ENCODE data around the gene CRYGB. TPM values are rescaled to one million over a fixed set of nuclear protein-coding genes. Genes with fewer than 3 reads are reported as not detected.

Gene CRYGB
- total and polyA plus RNA-seq, 2 of the 4 experiments (the other 2 are of a cell fraction), result not detected

GRCh38 chr2:208172125-208172524 lies 26.2 kb upstream of the CRYGB start:
- in situ Hi-C loops (cut with MboI; ENCODE audit: low sequenced_read_pairs), result no loop called here

More at GRCh38 chr2:208172125-208172524, 26.2 kb upstream of the CRYGB start:
- Histone ChIP-seq H2AK9ac (replicated peaks; ENCODE audit: low read depth, low read length, poor library complexity) (no peak overlapping the region), H3K4me2 (ENCODE audit: low read depth, low read length) (no peak overlapping the region), H3K9me1 (ENCODE audit: insufficient read depth, low read length) (no peaks in the 10 kb centered on the region), H3K18ac (ENCODE audit: low read depth, low read length) (no peak overlapping the region), H3K9ac (ENCODE audit: low read depth, low read length) (no peak overlapping the region), H2AFZ (replicated peaks; ENCODE audit: low read length, poor library complexity) (no peak overlapping the region), H2BK15ac (ENCODE audit: low read depth, low read length) (no peak overlapping the region), H4K5ac (ENCODE audit: low read depth, low read length) (no peak overlapping the region), H3K4me3 (ENCODE audit: insufficient read depth, low read depth, low read length) (no peak overlapping the region), H3K4ac (ENCODE audit: low read depth, low read length) (no peak overlapping the region), H3K27me3 (ENCODE audit: control insufficient read depth, insufficient read depth, low read length) (no peaks in the 10 kb centered on the region), H3K9me3 (ENCODE audit: control insufficient read depth, insufficient read depth, low read length) (no peaks in the 10 kb centered on the region), H3K23ac (ENCODE audit: low read depth, low read length) (no peak overlapping the region), H3K14ac (replicated peaks; ENCODE audit: low read depth, low read length) (no peak overlapping the region), H2AK5ac (ENCODE audit: low read depth, low read length) (no peak overlapping the region), H4K20me1 (ENCODE audit: insufficient read depth, low read length) (no peaks in the 10 kb centered on the region), H3K27ac (ENCODE audit: insufficient read depth, low read length) (no peak overlapping the region), H2BK120ac (ENCODE audit: low read depth, low read length) (no peak overlapping the region), H3K79me1 (ENCODE audit: low read depth in 1 of 2, low read length in 2 of 2) (no peaks in the 10 kb centered on the region), H2BK20ac (ENCODE audit: low read depth, low read length) (no peak overlapping the region), H2BK5ac (ENCODE audit: low read depth, low read length, poor library complexity, severe bottlenecking) (no peak overlapping the region), H3K4me1 (ENCODE audit: control insufficient read depth, insufficient read depth, low read length) (no peaks in the 10 kb centered on the region), H4K91ac (ENCODE audit: insufficient read depth, low read depth, low read length) (no peak overlapping the region), H4K8ac (ENCODE audit: low read depth in 2 of 2, low read length in 2 of 2) (no peak overlapping the region), H3K36me3 (ENCODE audit: control insufficient read depth, insufficient read depth, low read length) (no peaks in the 10 kb centered on the region), H3K56ac (ENCODE audit: extremely low read depth, insufficient read depth, low read length) (no peak overlapping the region)
- dilution Hi-C loops (cut with HindIII; ENCODE audit: low sequenced_read_pairs, unreplicated experiment), result no loop called here
- intact Hi-C loops (cut with micrococcal nuclease), result loop anchor here (10.0 kb wide), 1 partner anchor 183 kb away; no protein-coding TSS in a partner anchor
- TF ChIP-seq RFX5 (IDR thresholded peaks at IDR 0.05; ENCODE audit: low read depth, low read length) (no peak), CEBPB (IDR thresholded peaks at IDR 0.05; ENCODE audit: low read depth, low read length) (no peak), FOS (IDR thresholded peaks at IDR 0.05; ENCODE audit: low read depth, low read length) (no peak), RCOR1 (IDR thresholded peaks at IDR 0.05; ENCODE audit: insufficient replicate concordance, low read length) (no peak), MAZ (IDR thresholded peaks at IDR 0.05; ENCODE audit: borderline replicate concordance, low read depth, low read length) (no peak), SMC3 (IDR thresholded peaks at IDR 0.05; ENCODE audit: low read depth, low read length) (no peak), MXI1 (IDR thresholded peaks at IDR 0.05; ENCODE audit: borderline replicate concordance, low read depth, low read length) (no peak), NFE2L2 (IDR thresholded peaks at IDR 0.05; ENCODE audit: low read depth, low read length) (no peak), POLR2A (IDR thresholded peaks at IDR 0.05; ENCODE audit: low read depth, low read length) (no peak), MAFK (IDR thresholded peaks at IDR 0.05; ENCODE audit: low read depth, low read length) (no peak), USF2 (IDR thresholded peaks at IDR 0.05; ENCODE audit: low read depth, low read length) (no peak), BHLHE40 (IDR thresholded peaks at IDR 0.05; ENCODE audit: low read depth, low read length) (no peak), CHD1 (IDR thresholded peaks at IDR 0.05; ENCODE audit: low read depth, low read length) (no peak)
- TF ChIP-seq, protein P1, sequence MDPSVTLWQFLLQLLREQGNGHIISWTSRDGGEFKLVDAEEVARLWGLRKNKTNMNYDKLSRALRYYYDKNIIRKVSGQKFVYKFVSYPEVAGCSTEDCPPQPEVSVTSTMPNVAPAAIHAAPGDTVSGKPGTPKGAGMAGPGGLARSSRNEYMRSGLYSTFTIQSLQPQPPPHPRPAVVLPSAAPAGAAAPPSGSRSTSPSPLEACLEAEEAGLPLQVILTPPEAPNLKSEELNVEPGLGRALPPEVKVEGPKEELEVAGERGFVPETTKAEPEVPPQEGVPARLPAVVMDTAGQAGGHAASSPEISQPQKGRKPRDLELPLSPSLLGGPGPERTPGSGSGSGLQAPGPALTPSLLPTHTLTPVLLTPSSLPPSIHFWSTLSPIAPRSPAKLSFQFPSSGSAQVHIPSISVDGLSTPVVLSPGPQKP (IDR thresholded peaks at IDR 0.05; ENCODE audit: borderline replicate concordance, low read depth, low read length), result no peak
- WGBS, 2 experiments (ENCODE audit: extremely low coverage in 2 of 2, insufficient read length in 1 of 2), result 50% methylated on average over 1 of the region's 4 CpGs; no CpG with 5 or more reads in 1 of the 2 experiments
- BruUV-seq (replicated peaks), result no TSS peak
- ChIA-PET CTCF (no interaction called here), POLR2A (ENCODE audit: unreplicated experiment) (no interaction called here)
- no peak for ATAC-seq (ENCODE audit: low read depth)
- no peak for DNase-seq

Data from IMR-90 (cell line).